AG04450 (cell line): ENCODE results near the gene GCNT2. TPM values are rescaled to one million over a fixed set of nuclear protein-coding genes. Genes with fewer than 3 reads are reported as not detected.

Experiments used
- CTCF ChIA-PET: fragments of 300-600, 350-600 bp; formaldehyde crosslinking; extraction: SDS; loops from one replicate; lab custom pipeline; 2022; ENCODE audit warnings: antibody characterized with exemption, inconsistent platforms; lab: Charles Lee
- POLR2A ChIA-PET: fragments of 350-600 bp; formaldehyde crosslinking; extraction: SDS; loops from one replicate; lab custom pipeline; 2021; ENCODE audit warnings: antibody characterized with exemption, inconsistent platforms; lab: Yijun Ruan, JAX
- DNase-seq: peaks from one replicate; pipeline ENCODE4 v3.0.0-alpha.2; 2011; ENCODE audit warnings: low read depth, low spot score
- H3K27ac ChIP-seq: one replicate; pipeline ENCODE4 v1.5.1; 2012; ENCODE audit warnings: low read depth, low read length, control low read depth
- H3K27me3 ChIP-seq: one replicate; pipeline ENCODE4 v1.6.0; 2012; ENCODE audit warnings: low read length; ENCODE audit not compliant: control insufficient read depth, insufficient read depth
- H3K4me3 ChIP-seq: 2 replicates; pipeline ENCODE4 v1.5.1; 2011; ENCODE audit warnings: mild to moderate bottlenecking, low read depth, low read length, control low read depth
- H3K9me3 ChIP-seq: 2 replicates; pipeline ENCODE4 v1.5.1; 2012; ENCODE audit warnings: low read length; ENCODE audit not compliant: control insufficient read depth, insufficient read depth
- CTCF ChIP-seq: IDR thresholded peaks from 2 replicates; pipeline ENCODE4 v1.5.1; 2011; ENCODE audit warnings: low read depth, low read length, control low read depth, inconsistent platforms
- polyA plus RNA-seq: library from polyadenylated mRNA; depleted of rRNA; stranded (reverse); fragments of >200 nt; gene quantifications from 2 replicates; pipeline ENCODE4 v1.2.3, GENCODE V29; 2011

Gene GCNT2
- polyA plus RNA-seq, 1 experiment, result 2.5 TPM

- Histone ChIP-seq H3K9me3 (peaks cover 7% of the 10 kb centered on the region; the same call in 1 of the 2 replicates), H3K27ac (no peak overlapping the region), H3K4me3 (no peak overlapping the region), H3K27me3 (no peaks in the 10 kb centered on the region)
- TF ChIP-seq CTCF, result no peak
- CTCF ChIA-PET, result no interaction called here
- DNase-seq, result no peak
- POLR2A ChIA-PET, result no interaction called here
Measured at GRCh38 chr6:10621213-10621612, 100.1 kb downstream of the GCNT2 start.

GRCh38 chr6:10621847-10622246 is 100.7 kb downstream of the GCNT2 start:
- no peak for TF ChIP-seq CTCF
- DNase-seq, result no peak
- CTCF ChIA-PET, result no interaction called here
- POLR2A ChIA-PET, result no interaction called here
- Histone ChIP-seq H3K4me3 (no peak overlapping the region), H3K27me3 (no peaks in the 10 kb centered on the region), H3K27ac (no peak overlapping the region), H3K9me3 (peaks cover 5% of the 10 kb centered on the region; the same call in 1 of the 2 replicates)

- Histone ChIP-seq H3K9me3 (no peaks in the 10 kb centered on the region), H3K27ac (no peak overlapping the region), H3K27me3 (no peaks in the 10 kb centered on the region), H3K4me3 (no peak overlapping the region)
- ChIA-PET POLR2A (no interaction called here), CTCF (no interaction called here)
- no peak for TF ChIP-seq CTCF
- DNase-seq, result no peak
Measured at GRCh38 chr6:10624836-10625235, 103.7 kb downstream of the GCNT2 start.

GRCh38 chr6:10626154-10626741 is 105.1 kb downstream of the GCNT2 start:
- POLR2A ChIA-PET, result interaction anchor here (0.6 to 1.6 kb wide), 4 partner anchors 16 to 160 kb away, joined by 3 to 7 read pairs (median 6); partner anchors contain the start of gene TMEM14C
- Histone ChIP-seq H3K27me3 (no peaks in the 10 kb centered on the region), H3K4me3 (peak overlapping the region; percentile 2; the same call in 1 of the 2 replicates), H3K9me3 (no peaks in the 10 kb centered on the region), H3K27ac (peak overlapping the region; percentile 34)
- peak; percentile 45 for DNase-seq
- TF ChIP-seq CTCF, result no peak
- CTCF ChIA-PET, result interaction anchor here (0.6 to 1.2 kb wide), 3 partner anchors 9 to 56 kb away, joined by 3 read pairs; no protein-coding TSS in a partner anchor

GRCh38 chr6:10627800-10628199 is 106.6 kb downstream of the GCNT2 start:
- POLR2A ChIA-PET, result interaction anchor here (0.6 kb wide), 1 partner anchor 105 kb away, joined by 5 read pairs; no protein-coding TSS in a partner anchor
- no peaks in the 10 kb centered on the region for H3K27me3 ChIP-seq
- H3K27ac ChIP-seq, result no peak overlapping the region
- CTCF ChIA-PET, result no interaction called here
- no peaks in the 10 kb centered on the region for H3K9me3 ChIP-seq
- no peak for DNase-seq
- TF ChIP-seq CTCF, result no peak
- H3K4me3 ChIP-seq, result no peak overlapping the region
